Caco-2 (cell line): ENCODE data around the gene EML5. TPM values are rescaled to one million over a fixed set of nuclear protein-coding genes. Genes with fewer than 3 reads are reported as not detected.

Experiments used
- BruUV-seq: library from RNA; stranded (reverse); fragments of 400-500 nt; replicated peaks from 2 replicates; lab custom pipeline; 2021; lab: Mats Ljungman, UMichigan
- CTCF ChIA-PET: fragments of 300-600 bp; sonication (Branson Sonifier 250); formaldehyde crosslinking; loops from one replicate; lab custom pipeline; 2022; ENCODE audit warnings: antibody characterized with exemption; lab: Charles Lee
- POLR2A ChIA-PET: fragments of 300-600 bp; sonication (Branson Sonifier 250); formaldehyde crosslinking; loops from one replicate; lab custom pipeline; 2022; ENCODE audit warnings: antibody characterized with exemption; lab: Charles Lee
- DNase-seq, 2 experiments: peaks; one replicate each; pipeline versions ENCODE4 v3.0.0 to v3.0.0-alpha.2; 2020 to 2022
- H3K27me3 ChIP-seq: replicated peaks from 2 replicates; pipeline ENCODE4 v1.6.0; 2011; ENCODE audit warnings: low read length; ENCODE audit not compliant: control insufficient read depth, insufficient read depth
- H3K36me3 ChIP-seq: 2 replicates; pipeline ENCODE4 v1.5.1; 2011; ENCODE audit warnings: low read length; ENCODE audit not compliant: control insufficient read depth, insufficient read depth
- H3K4me1 ChIP-seq: fragments of 250-450 bp; sonication (Bioruptor Pico); 2 replicates; pipeline ENCODE4 v1.5.1; 2020; ENCODE audit warnings: mild to moderate bottlenecking
- H3K4me3 ChIP-seq: 2 replicates; pipeline ENCODE4 v1.5.1; 2011; ENCODE audit warnings: low read depth, mild to moderate bottlenecking, control low read depth, low read length
- H3K9me3 ChIP-seq: fragments of 250-450 bp; sonication (Bioruptor Pico); 2 replicates; pipeline ENCODE4 v1.5.1; 2020; ENCODE audit warnings: mild to moderate bottlenecking, moderate library complexity
- H3K27ac Mint-ChIP-seq: one replicate; pipeline ENCODE4 v1.8.0; 2022; ENCODE audit warnings: mixed read lengths; ENCODE audit not compliant: unreplicated experiment
- H3K27me3 Mint-ChIP-seq: one replicate; pipeline ENCODE4 v1.8.0; 2022; ENCODE audit warnings: mixed read lengths; ENCODE audit not compliant: insufficient read depth, unreplicated experiment
- H3K36me3 Mint-ChIP-seq: one replicate; pipeline ENCODE4 v1.8.0; 2022; ENCODE audit warnings: mild to moderate bottlenecking, mixed read lengths; ENCODE audit not compliant: insufficient read depth, unreplicated experiment
- H3K4me1 Mint-ChIP-seq: one replicate; pipeline ENCODE4 v1.8.0; 2022; ENCODE audit warnings: low read depth, mixed read lengths; ENCODE audit not compliant: unreplicated experiment
- H3K4me3 Mint-ChIP-seq: one replicate; pipeline ENCODE4 v1.8.0; 2022; ENCODE audit warnings: mild to moderate bottlenecking, moderate library complexity, mixed read lengths; ENCODE audit not compliant: unreplicated experiment
- H3K9me3 Mint-ChIP-seq: one replicate; pipeline ENCODE4 v1.8.0; 2022; ENCODE audit warnings: mixed read lengths; ENCODE audit not compliant: unreplicated experiment
- CTCF ChIP-seq, 2 experiments: fragments of 200-600 bp in 1 of 2; IDR thresholded peaks; 1 replicate in 1 of 2; 2 replicates in 1 of 2; pipeline versions ENCODE4 v1.5.1 to v1.8.0; 2011 to 2022; ENCODE audit warnings: antibody characterized with exemption in 1 of 2, control low read depth in 1 of 2, inconsistent platforms in 1 of 2, low read depth in 1 of 2, low read length in 1 of 2, mild to moderate bottlenecking in 1 of 2, moderate library complexity in 1 of 2; ENCODE audit not compliant: insufficient read depth in 1 of 2, severe bottlenecking in 1 of 2, unreplicated experiment in 1 of 2
- intact Hi-C: fragments of 100-400 bp; cut with micrococcal nuclease; formaldehyde crosslinking; loops from one replicate; pipeline ENCODE4 v1.10.0; 2022; ENCODE audit not compliant: unreplicated experiment
- total RNA-seq: library from RNA; stranded (reverse); gene quantifications from 2 replicates; pipeline ENCODE4 v1.2.3, GENCODE V29; 2022

EML5 gene
- total RNA-seq, 1 experiment from 2014 or later, result 0.11 TPM

- no peaks in the 10 kb centered on the region for H3K27me3 Mint-ChIP-seq
These were observed 178.4 kb downstream of the EML5 start for GRCh38 chr14:88614218-88614907.

GRCh38 chr14:88613552-88614010 is 179.2 kb downstream of the EML5 start:
- intact Hi-C loops, result loop anchor here (5.0 kb wide), 1 partner anchor 399 kb away; no protein-coding TSS in a partner anchor
- H3K4me3 ChIP-seq, result no peak overlapping the region
- ChIA-PET CTCF (no interaction called here), POLR2A (no interaction called here)
- Mint-ChIP-seq H3K9me3 (no peaks in the 10 kb centered on the region), H3K4me3 (peak overlapping the region; percentile 16), H3K36me3 (peaks cover 54% of the 10 kb centered on the region), H3K27ac (no peak overlapping the region), H3K4me1 (peaks cover 16% of the 10 kb centered on the region), H3K27me3 (no peaks in the 10 kb centered on the region)
- H3K27me3 ChIP-seq, result no peaks in the 10 kb centered on the region
- no peak for TF ChIP-seq CTCF (IDR thresholded peaks at IDR 0.05; ENCODE audit: insufficient read depth in 1 of 2, low read depth in 1 of 2, low read length in 1 of 2, severe bottlenecking in 1 of 2, unreplicated experiment in 1 of 2)
- peaks cover 22% of the 10 kb centered on the region for H3K4me1 ChIP-seq
- no peaks in the 10 kb centered on the region for H3K9me3 ChIP-seq
- no TSS peak for BruUV-seq
- no peaks in the 10 kb centered on the region; the same call in 1 of the 2 replicates for H3K36me3 ChIP-seq
- peak; percentile 62 to 70 for DNase-seq

More at GRCh38 chr14:88614218-88614907, 178.4 kb downstream of the EML5 start:
- no peak overlapping the region for H3K4me3 Mint-ChIP-seq
- H3K36me3 Mint-ChIP-seq, result peaks cover 46% of the 10 kb centered on the region
- no peaks in the 10 kb centered on the region for H3K9me3 Mint-ChIP-seq
- H3K9me3 ChIP-seq, result no peaks in the 10 kb centered on the region
- no peaks in the 10 kb centered on the region; the same call in 1 of the 2 replicates for H3K36me3 ChIP-seq
- no peak for DNase-seq
- peaks cover 16% of the 10 kb centered on the region for H3K4me1 Mint-ChIP-seq
- no peaks in the 10 kb centered on the region for H3K27me3 ChIP-seq
- intact Hi-C loops, result loop anchor here (5.0 kb wide), 1 partner anchor 398 kb away; no protein-coding TSS in a partner anchor
- peaks cover 27% of the 10 kb centered on the region for H3K4me1 ChIP-seq
- CTCF ChIA-PET, result no interaction called here
- no peak for TF ChIP-seq CTCF (IDR thresholded peaks at IDR 0.05; ENCODE audit: insufficient read depth in 1 of 2, low read depth in 1 of 2, low read length in 1 of 2, severe bottlenecking in 1 of 2, unreplicated experiment in 1 of 2)
- no peak overlapping the region for H3K27ac Mint-ChIP-seq
- BruUV-seq, result no TSS peak
- H3K4me3 ChIP-seq, result no peak overlapping the region
- POLR2A ChIA-PET, result no interaction called here

- Histone ChIP-seq H3K4me1 (peaks cover 16% of the 10 kb centered on the region), H3K9me3 (no peaks in the 10 kb centered on the region), H3K27me3 (no peaks in the 10 kb centered on the region), H3K4me3 (no peak overlapping the region), H3K36me3 (no peaks in the 10 kb centered on the region; the same call in 1 of the 2 replicates)
- TF ChIP-seq CTCF (IDR thresholded peaks at IDR 0.05; ENCODE audit: insufficient read depth in 1 of 2, low read depth in 1 of 2, low read length in 1 of 2, severe bottlenecking in 1 of 2, unreplicated experiment in 1 of 2), result no peak
- Mint-ChIP-seq H3K27ac (no peak overlapping the region), H3K27me3 (no peaks in the 10 kb centered on the region), H3K4me1 (peaks cover 11% of the 10 kb centered on the region), H3K36me3 (peaks cover 60% of the 10 kb centered on the region), H3K9me3 (no peaks in the 10 kb centered on the region), H3K4me3 (no peak overlapping the region)
- intact Hi-C loops, result loop anchor here (5.0 kb wide), 1 partner anchor 399 kb away; no protein-coding TSS in a partner anchor
- BruUV-seq, result no TSS peak
- ChIA-PET CTCF (no interaction called here), POLR2A (no interaction called here)
- no peak for DNase-seq
These were observed 179.8 kb downstream of the EML5 start for GRCh38 chr14:88612981-88613380.
